Left ventricle myocardium superior (tissue), 1 donor: ENCODE data around the gene VWCE. TPM values are rescaled to one million over a fixed set of nuclear protein-coding genes. Genes with fewer than 3 reads are reported as not detected.
"Not testable (repeated sequence)": the region's sequence is repeated elsewhere in the genome, so short reads cannot be mapped to it uniquely, and the experiment has no call there.

ENCODE experiments used
- ATAC-seq: fragments of 200-7000 bp; cut with Tn5 transposase; one replicate; pipeline ENCODE4 v1.9.1; 2020; ENCODE audit warnings: mild to moderate bottlenecking, moderate library complexity
- DNase-seq: peaks from one replicate; pipeline ENCODE4 v3.0.0-alpha.2; 2020
- intact Hi-C: fragments of 100-400 bp; cut with micrococcal nuclease; formaldehyde crosslinking; loops from one replicate; pipeline ENCODE4 v1.11.0; 2022
- total RNA-seq: library from RNA; stranded (reverse); fragmentation: NEBNext Ultra II Directional; extraction: Animal tissue kit (Norgen Biotek cat#: 25700); gene quantifications from one replicate; pipeline ENCODE4 v1.2.1, GENCODE V29; 2021
- donor health status: DM: no; HTN: yes; CAD: no; lungs with severe emphysema.

The VWCE gene
- total RNA-seq, 1 donor from 2014 or later: 0.94 TPM

DNA sequence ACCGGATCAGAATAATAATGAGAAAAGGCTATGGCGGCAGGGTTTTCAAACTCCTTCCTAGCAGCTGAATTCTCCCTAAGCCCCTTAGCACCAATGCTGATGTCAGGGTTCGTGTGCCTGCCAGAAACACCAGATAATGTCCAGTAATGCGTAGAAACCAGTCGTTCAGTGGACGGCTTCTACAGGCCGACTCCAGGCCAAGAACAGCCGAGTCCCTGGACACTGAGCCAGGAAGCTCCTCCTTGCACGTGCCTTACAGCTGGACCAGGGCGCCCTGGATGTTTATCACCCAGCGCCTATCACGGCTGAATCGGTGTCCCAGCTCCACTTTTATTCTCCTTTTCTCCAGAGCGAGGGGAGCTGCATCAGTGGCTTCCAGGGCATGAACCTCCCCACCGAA is 64.1 kb downstream of the VWCE start:
- intact Hi-C loops: not testable (repeated sequence)

DNA sequence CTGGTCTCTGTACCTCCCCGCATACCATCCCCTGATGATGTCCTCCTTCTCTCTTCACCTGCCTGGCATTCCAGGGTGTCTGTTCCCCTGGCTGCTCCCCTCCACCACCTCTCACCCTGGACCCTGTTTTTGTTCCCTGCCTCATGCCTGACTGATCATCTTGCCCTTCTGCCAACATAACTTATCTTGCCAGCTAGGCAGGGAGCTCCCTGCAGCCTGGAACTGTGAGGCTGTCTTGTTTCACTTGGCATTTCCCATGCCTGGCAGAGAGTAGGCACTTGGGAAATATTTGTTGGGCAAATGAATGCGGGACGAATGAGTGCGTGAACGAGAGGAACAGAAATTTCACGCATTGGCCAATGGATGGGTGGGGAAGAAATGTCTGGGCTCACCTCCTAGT is 65.7 kb downstream of the VWCE start:
- intact Hi-C loops, DNase-seq: not testable (repeated sequence)
- ATAC-seq: peak; percentile 56

More for the DNA sequence above, 64.1 kb downstream of the VWCE start:
- peak; percentile 81 for ATAC-seq
- DNase-seq: not testable (repeated sequence)

DNA sequence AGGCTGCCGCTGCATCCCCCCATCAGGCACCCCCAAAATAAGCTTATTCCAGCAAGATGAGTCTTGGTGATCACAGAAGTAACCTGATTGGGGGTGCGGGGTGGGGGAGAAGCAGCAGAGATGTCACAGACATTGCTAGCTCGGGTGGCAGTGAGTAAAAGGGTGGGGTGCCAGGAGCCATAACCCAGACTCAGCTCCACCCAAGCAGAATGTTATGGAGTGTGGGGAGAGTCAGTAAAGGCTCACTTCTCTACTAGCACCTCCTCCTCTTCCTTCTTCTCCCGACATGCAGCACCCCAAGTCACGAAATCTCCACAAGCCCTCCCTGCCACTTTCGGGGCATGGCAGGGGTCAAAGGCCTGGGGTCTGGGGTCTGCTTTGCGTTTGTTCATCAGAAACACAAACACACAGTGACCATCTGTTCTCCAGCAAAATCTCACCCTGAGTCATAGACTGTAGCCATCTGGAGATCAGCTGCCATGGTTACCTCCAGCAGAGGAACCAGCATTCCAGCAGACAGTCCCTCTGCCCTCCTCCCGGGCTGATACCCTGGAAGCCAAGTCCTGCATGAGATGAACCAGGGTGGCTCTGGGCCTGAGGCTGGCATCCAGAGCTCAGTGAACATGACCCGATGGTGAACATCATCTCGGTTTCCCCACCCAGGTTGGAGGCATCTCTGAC is 68.5 kb downstream of the VWCE start:
- intact Hi-C loops, DNase-seq: not testable (repeated sequence)

DNA sequence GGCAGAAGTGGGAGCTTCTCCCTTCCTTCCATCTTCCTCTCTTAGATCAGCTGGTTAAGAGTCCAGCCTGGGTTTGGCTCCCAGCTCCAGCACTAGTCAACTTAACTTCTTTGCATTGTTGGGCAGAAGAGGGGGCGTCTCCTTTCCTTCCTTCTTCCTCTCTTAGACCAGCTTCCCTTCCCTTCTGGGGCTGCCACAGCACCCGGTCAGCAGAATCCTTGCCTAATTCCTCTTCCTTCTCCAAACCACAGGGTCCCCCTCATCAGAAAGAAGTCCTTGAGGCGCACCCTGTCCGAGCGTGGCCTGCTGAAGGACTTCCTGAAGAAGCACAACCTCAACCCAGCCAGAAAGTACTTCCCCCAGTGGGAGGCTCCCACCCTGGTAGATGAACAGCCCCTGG is 72.4 kb downstream of the VWCE start:
- intact Hi-C loops, DNase-seq: not testable (repeated sequence)
- peak; percentile 69 for ATAC-seq

More for the DNA sequence above, 68.5 kb downstream of the VWCE start:
- ATAC-seq: not testable (repeated sequence)

GRCh38 chr11:61222047-61222446 is 73.1 kb downstream of the VWCE start, which contains the start of gene PGA4:
PGA4 (plus strand) TSS chr11:61222347; CDS start chr11:61222401, 54 bp downstream.
- ATAC-seq, DNase-seq, intact Hi-C loops: not testable (repeated sequence)

- DNase-seq, intact Hi-C loops, ATAC-seq: not testable (repeated sequence)
These were observed 76.1 kb downstream of the VWCE start for GRCh38 chr11:61219016-61219415.

DNA sequence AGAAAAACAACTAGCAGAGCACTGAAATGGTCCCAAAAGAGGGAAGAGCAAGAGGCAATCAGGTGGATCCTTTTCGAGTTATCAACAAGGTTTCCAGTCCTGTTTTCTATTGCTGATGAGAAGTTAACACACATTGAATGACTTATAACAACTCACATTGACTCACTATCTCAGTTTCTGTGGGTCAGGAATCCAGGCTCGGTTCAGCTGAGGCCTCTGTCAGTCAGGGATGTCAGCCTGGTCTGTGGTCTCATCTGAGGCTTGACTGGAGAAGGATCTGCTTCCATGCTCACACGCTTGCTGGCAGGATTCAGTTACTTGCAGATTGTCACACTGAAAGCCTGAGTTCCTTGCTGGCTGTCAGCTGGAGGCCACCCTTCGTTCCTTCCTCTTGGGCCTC is 76.8 kb downstream of the VWCE start:
- DNase-seq, ATAC-seq, intact Hi-C loops: not testable (repeated sequence)

DNA sequence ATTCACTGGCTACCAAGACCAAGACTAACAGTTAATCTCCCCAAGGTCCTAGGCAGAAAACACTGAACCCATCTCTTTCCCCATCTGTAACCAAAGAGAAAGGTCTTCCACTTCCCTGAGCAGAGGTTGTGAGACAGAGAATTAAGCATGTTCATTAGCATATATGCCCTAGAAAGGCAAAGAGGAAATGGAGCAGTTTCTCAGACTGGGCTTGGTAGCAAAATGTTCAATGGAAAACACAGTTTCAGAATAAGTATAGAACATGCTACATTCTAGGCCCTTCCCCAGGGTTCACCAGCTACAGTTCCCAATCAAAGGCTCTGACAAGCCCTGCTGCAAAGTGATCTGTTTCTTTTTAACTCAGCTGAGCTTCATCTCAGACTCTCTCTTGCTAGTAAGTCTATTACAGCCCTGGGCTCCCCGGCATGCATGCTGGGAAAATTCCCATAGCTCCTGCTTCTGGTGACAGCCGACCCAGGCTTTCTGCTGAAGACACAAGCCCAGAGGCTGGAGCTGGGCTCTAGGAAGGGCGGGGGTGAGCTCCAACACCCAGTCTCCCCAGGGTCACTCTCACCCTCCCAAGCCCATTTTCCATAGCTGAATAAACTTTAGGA is 81.3 kb downstream of the VWCE start:
- DNase-seq, intact Hi-C loops, ATAC-seq: not testable (repeated sequence)

DNA sequence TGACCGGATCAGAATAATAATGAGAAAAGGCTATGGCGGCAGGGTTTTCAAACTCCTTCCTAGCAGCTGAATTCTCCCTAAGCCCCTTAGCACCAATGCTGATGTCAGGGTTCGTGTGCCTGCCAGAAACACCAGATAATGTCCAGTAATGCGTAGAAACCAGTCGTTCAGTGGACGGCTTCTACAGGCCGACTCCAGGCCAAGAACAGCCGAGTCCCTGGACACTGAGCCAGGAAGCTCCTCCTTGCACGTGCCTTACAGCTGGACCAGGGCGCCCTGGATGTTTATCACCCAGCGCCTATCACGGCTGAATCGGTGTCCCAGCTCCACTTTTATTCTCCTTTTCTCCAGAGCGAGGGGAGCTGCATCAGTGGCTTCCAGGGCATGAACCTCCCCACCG is 82.9 kb downstream of the VWCE start:
- intact Hi-C loops, DNase-seq: not testable (repeated sequence)
- ATAC-seq: peak; percentile 81

GRCh38 chr11:61211327-61211952 is 83.7 kb downstream of the VWCE start:
- ATAC-seq: peak; percentile 43
- intact Hi-C loops, DNase-seq: not testable (repeated sequence)

DNA sequence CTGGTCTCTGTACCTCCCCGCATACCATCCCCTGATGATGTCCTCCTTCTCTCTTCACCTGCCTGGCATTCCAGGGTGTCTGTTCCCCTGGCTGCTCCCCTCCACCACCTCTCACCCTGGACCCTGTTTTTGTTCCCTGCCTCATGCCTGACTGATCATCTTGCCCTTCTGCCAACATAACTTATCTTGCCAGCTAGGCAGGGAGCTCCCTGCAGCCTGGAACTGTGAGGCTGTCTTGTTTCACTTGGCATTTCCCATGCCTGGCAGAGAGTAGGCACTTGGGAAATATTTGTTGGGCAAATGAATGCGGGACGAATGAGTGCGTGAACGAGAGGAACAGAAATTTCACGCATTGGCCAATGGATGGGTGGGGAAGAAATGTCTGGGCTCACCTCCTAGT is 84.5 kb downstream of the VWCE start:
- peak; percentile 51 for ATAC-seq
- DNase-seq: not testable (repeated sequence)

More for the DNA sequence above, 84.5 kb downstream of the VWCE start:
- intact Hi-C loops: not testable (repeated sequence)

Other genes with a start within 250 kb of the VWCE start
- 0.07 TPM for gene CD5, start 192.8 kb downstream of the VWCE start, total RNA-seq
- 15.8 TPM for gene VPS37C, start 133.9 kb downstream of the VWCE start, total RNA-seq
- not detected for gene PGA3, start 91.8 kb downstream of the VWCE start, total RNA-seq
- 0.47 TPM for gene PGA4, start 73.0 kb downstream of the VWCE start, total RNA-seq
- 0.40 TPM for gene PGA5, start 54.1 kb downstream of the VWCE start, total RNA-seq
- gene DDB1, start 37.8 kb upstream of the VWCE start, total RNA-seq: 126 TPM
- gene TKFC, start 37.9 kb upstream of the VWCE start, total RNA-seq: 12.8 TPM
- 10.9 TPM for gene CYB561A3, start 66.6 kb upstream of the VWCE start, total RNA-seq
- 16.1 TPM for gene TMEM138, start 67.1 kb upstream of the VWCE start, total RNA-seq
- gene TMEM216, start 97.3 kb upstream of the VWCE start, total RNA-seq: 4.8 TPM
- 41.5 TPM for gene CPSF7, start 134.7 kb upstream of the VWCE start, total RNA-seq
- 32.6 TPM for gene SDHAF2, start 134.8 kb upstream of the VWCE start, total RNA-seq
- 0.45 TPM for gene LRRC10B, start 213.4 kb upstream of the VWCE start, total RNA-seq